ENCODE measurements around the gene FAM222A. TPM values are rescaled to one million over a fixed set of nuclear protein-coding genes. Genes with fewer than 3 reads are reported as not detected.

FAM222A gene
- polyA plus RNA-seq, 1 donor (not counting 4 experiments of a cell fraction or from before 2014, with no cell fraction given): 0.05 TPM

- peaks cover 3% of the 10 kb centered on the region for H4K20me1 ChIP-seq (ENCODE audit: control insufficient read depth, extremely low read depth, insufficient read depth, low read length)
- H3K4me3 ChIP-seq (ENCODE audit: control insufficient read depth in 2 of 3, extremely low read depth in 1 of 3, insufficient read depth in 2 of 3, low read depth in 1 of 3, low read length in 3 of 3): no peak overlapping the region
- H3K4me1 ChIP-seq (ENCODE audit: control insufficient read depth, extremely low read depth, insufficient read depth, low read length): peaks cover 10% of the 10 kb centered on the region
- dilution Hi-C loops (cut with MboI; ENCODE audit: extremely low pct_ligation_motif_present, low sequenced_read_pairs): no loop called here
- no peaks in the 10 kb centered on the region for H3K9me1 ChIP-seq (ENCODE audit: control insufficient read depth, extremely low read depth, insufficient read depth, low read length)
- FAIRE-seq (no peak), DNase-seq (ENCODE audit: low read depth, low spot score) (no peak)
- H3K79me2 ChIP-seq (ENCODE audit: control insufficient read depth, insufficient read depth, low read length): no peaks in the 10 kb centered on the region
- no peak overlapping the region for H2AFZ ChIP-seq (ENCODE audit: control insufficient read depth, low read length)
- H3K4me2 ChIP-seq (ENCODE audit: control insufficient read depth, extremely low read depth, insufficient read depth, low read depth, low read length): no peak overlapping the region
- TF ChIP-seq EZH2 (IDR thresholded peaks at IDR 0.05; ENCODE audit: low read length): peak; percentile 19
- TF ChIP-seq, protein P1, sequence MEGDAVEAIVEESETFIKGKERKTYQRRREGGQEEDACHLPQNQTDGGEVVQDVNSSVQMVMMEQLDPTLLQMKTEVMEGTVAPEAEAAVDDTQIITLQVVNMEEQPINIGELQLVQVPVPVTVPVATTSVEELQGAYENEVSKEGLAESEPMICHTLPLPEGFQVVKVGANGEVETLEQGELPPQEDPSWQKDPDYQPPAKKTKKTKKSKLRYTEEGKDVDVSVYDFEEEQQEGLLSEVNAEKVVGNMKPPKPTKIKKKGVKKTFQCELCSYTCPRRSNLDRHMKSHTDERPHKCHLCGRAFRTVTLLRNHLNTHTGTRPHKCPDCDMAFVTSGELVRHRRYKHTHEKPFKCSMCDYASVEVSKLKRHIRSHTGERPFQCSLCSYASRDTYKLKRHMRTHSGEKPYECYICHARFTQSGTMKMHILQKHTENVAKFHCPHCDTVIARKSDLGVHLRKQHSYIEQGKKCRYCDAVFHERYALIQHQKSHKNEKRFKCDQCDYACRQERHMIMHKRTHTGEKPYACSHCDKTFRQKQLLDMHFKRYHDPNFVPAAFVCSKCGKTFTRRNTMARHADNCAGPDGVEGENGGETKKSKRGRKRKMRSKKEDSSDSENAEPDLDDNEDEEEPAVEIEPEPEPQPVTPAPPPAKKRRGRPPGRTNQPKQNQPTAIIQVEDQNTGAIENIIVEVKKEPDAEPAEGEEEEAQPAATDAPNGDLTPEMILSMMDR (optimal IDR thresholded peaks at IDR 0.05 in 1 of 3, IDR thresholded peaks at IDR 0.05 in 1 of 3, conservative IDR thresholded peaks at IDR 0.05 in 1 of 3; ENCODE audit: extremely low read depth in 1 of 3, insufficient read depth in 2 of 3, low read length in 3 of 3): no peak
- H3K36me3 ChIP-seq (ENCODE audit: control insufficient read depth in 2 of 2, extremely low read depth in 1 of 2, insufficient read depth in 2 of 2, low read length in 2 of 2): no peaks in the 10 kb centered on the region
- no peak overlapping the region for H3K27ac ChIP-seq (ENCODE audit: control insufficient read depth, insufficient read depth, low read length)
- no peaks in the 10 kb centered on the region for H3K9me3 ChIP-seq (ENCODE audit: control insufficient read depth, low read depth, low read length)
- H3K27me3 ChIP-seq (ENCODE audit: control insufficient read depth, extremely low read depth, insufficient read depth, low read length): peaks cover 46% of the 10 kb centered on the region
- H3K9ac ChIP-seq (ENCODE audit: control insufficient read depth, extremely low read depth, insufficient read depth, low read length): no peak overlapping the region
Measured at GRCh38 chr12:109726106-109726497, 12.5 kb downstream of the FAM222A start.

DNA sequence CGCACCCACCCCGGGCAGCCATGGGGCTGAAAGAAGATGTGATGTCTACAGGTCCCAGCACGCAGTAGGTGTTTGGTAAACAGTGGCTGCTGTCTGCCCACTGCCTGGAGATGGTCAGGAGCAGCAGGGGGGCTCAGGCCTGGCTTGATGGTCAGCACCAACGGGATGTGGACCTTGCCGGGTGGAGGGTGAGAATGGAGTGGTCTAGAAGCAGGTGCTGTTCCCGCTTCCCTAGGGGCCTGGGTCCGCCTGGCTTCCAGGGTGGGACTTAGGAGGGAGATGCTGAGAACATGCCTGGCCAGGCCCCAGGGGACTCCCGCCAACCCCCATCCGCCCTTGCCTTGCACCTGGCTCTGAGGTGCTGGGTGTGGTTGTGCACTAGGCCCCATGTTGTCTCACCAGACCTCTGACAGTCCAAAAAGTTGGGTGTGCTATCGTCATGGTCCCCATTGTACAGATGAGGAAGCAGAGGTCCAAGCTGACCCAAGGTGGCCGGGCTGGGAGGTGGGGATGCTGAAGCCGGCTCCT is 12.9 kb downstream of the FAM222A start:
- Histone ChIP-seq H4K20me1 (ENCODE audit: control insufficient read depth, extremely low read depth, insufficient read depth, low read length) (peaks cover 3% of the 10 kb centered on the region), H3K36me3 (ENCODE audit: control insufficient read depth in 2 of 2, extremely low read depth in 1 of 2, insufficient read depth in 2 of 2, low read length in 2 of 2) (no peaks in the 10 kb centered on the region), H3K27ac (ENCODE audit: control insufficient read depth, insufficient read depth, low read length) (no peak overlapping the region), H2AFZ (ENCODE audit: control insufficient read depth, low read length) (no peak overlapping the region), H3K4me3 (ENCODE audit: control insufficient read depth in 2 of 3, extremely low read depth in 1 of 3, insufficient read depth in 2 of 3, low read depth in 1 of 3, low read length in 3 of 3) (no peak overlapping the region), H3K9me1 (ENCODE audit: control insufficient read depth, extremely low read depth, insufficient read depth, low read length) (no peaks in the 10 kb centered on the region), H3K9me3 (ENCODE audit: control insufficient read depth, low read depth, low read length) (no peaks in the 10 kb centered on the region), H3K4me2 (ENCODE audit: control insufficient read depth, extremely low read depth, insufficient read depth, low read depth, low read length) (no peak overlapping the region), H3K9ac (ENCODE audit: control insufficient read depth, extremely low read depth, insufficient read depth, low read length) (no peak overlapping the region), H3K79me2 (ENCODE audit: control insufficient read depth, insufficient read depth, low read length) (no peaks in the 10 kb centered on the region), H3K4me1 (ENCODE audit: control insufficient read depth, extremely low read depth, insufficient read depth, low read length) (peaks cover 10% of the 10 kb centered on the region), H3K27me3 (ENCODE audit: control insufficient read depth, extremely low read depth, insufficient read depth, low read length) (peaks cover 46% of the 10 kb centered on the region)
- FAIRE-seq: no peak
- dilution Hi-C loops (cut with MboI; ENCODE audit: extremely low pct_ligation_motif_present, low sequenced_read_pairs): no loop called here
- DNase-seq (ENCODE audit: low read depth, low spot score): no peak
- TF ChIP-seq, protein P1 (optimal IDR thresholded peaks at IDR 0.05 in 1 of 3, IDR thresholded peaks at IDR 0.05 in 1 of 3, conservative IDR thresholded peaks at IDR 0.05 in 1 of 3; ENCODE audit: extremely low read depth in 1 of 3, insufficient read depth in 2 of 3, low read length in 3 of 3): no peak
- no peak for TF ChIP-seq EZH2 (IDR thresholded peaks at IDR 0.05; ENCODE audit: low read length)

All from keratinocyte (primary cell).